AG04450 (cell line): ENCODE data around the gene ZDHHC5. TPM values are rescaled to one million over a fixed set of nuclear protein-coding genes. Genes with fewer than 3 reads are reported as not detected.
"Not testable (repeated sequence)": the region's sequence is repeated elsewhere in the genome, so short reads cannot be mapped to it uniquely, and the experiment has no call there.

Source experiments
- CTCF ChIA-PET: fragments of 300-600, 350-600 bp; formaldehyde crosslinking; extraction: SDS; loops from one replicate; lab custom pipeline; 2022; ENCODE audit warnings: antibody characterized with exemption, inconsistent platforms; lab: Charles Lee
- POLR2A ChIA-PET: fragments of 350-600 bp; formaldehyde crosslinking; extraction: SDS; loops from one replicate; lab custom pipeline; 2021; ENCODE audit warnings: antibody characterized with exemption, inconsistent platforms; lab: Yijun Ruan, JAX
- DNase-seq: peaks from one replicate; pipeline ENCODE4 v3.0.0-alpha.2; 2011; ENCODE audit warnings: low read depth, low spot score
- H3K27ac ChIP-seq: one replicate; pipeline ENCODE4 v1.5.1; 2012; ENCODE audit warnings: low read depth, low read length, control low read depth
- H3K27me3 ChIP-seq: one replicate; pipeline ENCODE4 v1.6.0; 2012; ENCODE audit warnings: low read length; ENCODE audit not compliant: control insufficient read depth, insufficient read depth
- H3K4me3 ChIP-seq: 2 replicates; pipeline ENCODE4 v1.5.1; 2011; ENCODE audit warnings: mild to moderate bottlenecking, low read depth, low read length, control low read depth
- H3K9me3 ChIP-seq: 2 replicates; pipeline ENCODE4 v1.5.1; 2012; ENCODE audit warnings: low read length; ENCODE audit not compliant: control insufficient read depth, insufficient read depth
- polyA plus RNA-seq: library from polyadenylated mRNA; depleted of rRNA; stranded (reverse); fragments of >200 nt; gene quantifications from 2 replicates; pipeline ENCODE4 v1.2.3, GENCODE V29; 2011
- TF ChIP-seq, protein P1 (sequence below): IDR thresholded peaks from 2 replicates; pipeline ENCODE4 v1.5.1; 2011; ENCODE audit warnings: low read depth, low read length, control low read depth, inconsistent platforms

ZDHHC5 gene
- polyA plus RNA-seq, 1 experiment: 56.7 TPM

DNA sequence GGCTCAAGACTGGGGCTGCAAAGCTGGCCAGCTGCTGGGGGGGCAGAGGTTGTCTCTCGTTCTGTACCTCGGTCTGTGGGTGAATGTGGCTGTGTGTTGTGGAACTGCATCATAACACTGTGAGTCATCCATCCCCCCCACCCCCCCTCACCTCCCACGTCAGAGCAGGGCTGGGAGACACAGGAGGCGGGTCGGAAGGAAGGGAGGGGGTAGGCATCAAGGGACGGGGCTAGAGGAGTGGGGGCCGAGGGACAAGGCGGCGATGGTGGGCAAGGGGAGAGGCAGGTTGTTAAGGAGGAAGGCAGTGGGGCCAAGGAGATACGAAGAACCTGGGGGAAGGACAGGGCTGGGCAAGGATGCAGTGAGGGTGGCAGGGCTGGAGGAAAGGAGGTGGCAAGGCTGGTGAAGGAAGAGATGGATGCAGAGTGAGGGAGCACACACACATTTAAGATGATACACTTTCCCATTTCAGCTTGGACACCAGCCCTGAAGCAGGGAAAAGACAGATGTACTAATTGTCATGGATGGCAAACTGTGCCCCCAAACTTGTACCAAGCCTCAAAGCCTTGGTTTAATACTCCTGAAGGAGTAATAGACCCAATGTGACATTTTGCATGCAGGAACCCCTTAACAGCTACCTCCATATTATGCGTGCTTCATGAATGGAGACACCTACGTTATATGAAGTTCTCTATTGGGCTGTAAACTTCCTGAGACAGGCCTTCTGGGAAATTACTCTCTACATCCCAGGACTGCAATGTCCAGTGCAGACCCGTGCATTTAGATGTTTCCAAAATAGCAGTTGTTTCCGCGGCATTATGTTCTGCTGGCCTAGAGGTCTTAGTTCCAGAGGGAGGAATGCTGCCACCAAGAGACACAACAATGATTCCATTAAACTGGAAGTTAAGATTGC lies 17.8 kb upstream of the ZDHHC5 start, which contains the start of gene YPEL4:
Gene YPEL4 (minus strand): TSS at position 87 of the 913 bp plus-strand sequence. CDS start 2,805 bp downstream, outside the sequence.
- CTCF ChIA-PET: interaction anchor here (1.0 kb wide), 1 partner anchor 9 kb away, joined by 3 read pairs; no protein-coding TSS in a partner anchor
- TF ChIP-seq, protein P1, sequence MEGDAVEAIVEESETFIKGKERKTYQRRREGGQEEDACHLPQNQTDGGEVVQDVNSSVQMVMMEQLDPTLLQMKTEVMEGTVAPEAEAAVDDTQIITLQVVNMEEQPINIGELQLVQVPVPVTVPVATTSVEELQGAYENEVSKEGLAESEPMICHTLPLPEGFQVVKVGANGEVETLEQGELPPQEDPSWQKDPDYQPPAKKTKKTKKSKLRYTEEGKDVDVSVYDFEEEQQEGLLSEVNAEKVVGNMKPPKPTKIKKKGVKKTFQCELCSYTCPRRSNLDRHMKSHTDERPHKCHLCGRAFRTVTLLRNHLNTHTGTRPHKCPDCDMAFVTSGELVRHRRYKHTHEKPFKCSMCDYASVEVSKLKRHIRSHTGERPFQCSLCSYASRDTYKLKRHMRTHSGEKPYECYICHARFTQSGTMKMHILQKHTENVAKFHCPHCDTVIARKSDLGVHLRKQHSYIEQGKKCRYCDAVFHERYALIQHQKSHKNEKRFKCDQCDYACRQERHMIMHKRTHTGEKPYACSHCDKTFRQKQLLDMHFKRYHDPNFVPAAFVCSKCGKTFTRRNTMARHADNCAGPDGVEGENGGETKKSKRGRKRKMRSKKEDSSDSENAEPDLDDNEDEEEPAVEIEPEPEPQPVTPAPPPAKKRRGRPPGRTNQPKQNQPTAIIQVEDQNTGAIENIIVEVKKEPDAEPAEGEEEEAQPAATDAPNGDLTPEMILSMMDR: no peak

DNA sequence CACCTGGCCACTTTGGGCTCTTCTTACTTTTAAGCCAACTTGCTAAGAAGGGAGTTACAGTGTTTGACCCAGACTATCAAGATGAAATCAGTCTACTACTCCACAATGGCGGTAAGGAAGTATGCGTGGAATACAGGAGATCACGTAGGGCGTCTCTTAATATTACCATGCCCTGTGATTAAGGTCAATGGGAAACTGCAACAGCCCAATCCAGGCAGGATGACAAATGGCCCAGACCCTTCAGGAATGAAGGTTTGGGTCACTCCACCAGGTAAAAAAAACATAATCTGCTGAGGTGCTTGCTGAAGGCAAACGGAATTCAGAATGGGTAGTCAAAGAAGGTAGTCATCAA lies 17.2 kb upstream of the ZDHHC5 start:
- no peaks in the 10 kb centered on the region; the same call in 1 of the 2 replicates for H3K9me3 ChIP-seq
- TF ChIP-seq, protein P1: no peak
- ChIA-PET POLR2A (no interaction called here), CTCF (interaction anchor here (0.6 kb wide), 1 partner anchor 192 kb away, joined by 4 read pairs; no protein-coding TSS in a partner anchor)
- peaks cover 21% of the 10 kb centered on the region for H3K27me3 ChIP-seq
- no peak overlapping the region for H3K27ac ChIP-seq
- H3K4me3 ChIP-seq: no peak overlapping the region
- DNase-seq: no peak

More for the DNA sequence above, 17.8 kb upstream of the ZDHHC5 start, which contains the start of gene YPEL4:
- H3K9me3 ChIP-seq: no peaks in the 10 kb centered on the region; the same call in 1 of the 2 replicates
- peaks cover 21% of the 10 kb centered on the region for H3K27me3 ChIP-seq
- no peak within 1 kb of the TSS for H3K27ac ChIP-seq
- POLR2A ChIA-PET: interaction anchor here (1.8 kb wide), 1 partner anchor 10 kb away, joined by 8 read pairs; no protein-coding TSS in a partner anchor
- DNase-seq: peak; percentile 50
- H3K4me3 ChIP-seq: peak within 1 kb of the TSS; percentile 69

DNA sequence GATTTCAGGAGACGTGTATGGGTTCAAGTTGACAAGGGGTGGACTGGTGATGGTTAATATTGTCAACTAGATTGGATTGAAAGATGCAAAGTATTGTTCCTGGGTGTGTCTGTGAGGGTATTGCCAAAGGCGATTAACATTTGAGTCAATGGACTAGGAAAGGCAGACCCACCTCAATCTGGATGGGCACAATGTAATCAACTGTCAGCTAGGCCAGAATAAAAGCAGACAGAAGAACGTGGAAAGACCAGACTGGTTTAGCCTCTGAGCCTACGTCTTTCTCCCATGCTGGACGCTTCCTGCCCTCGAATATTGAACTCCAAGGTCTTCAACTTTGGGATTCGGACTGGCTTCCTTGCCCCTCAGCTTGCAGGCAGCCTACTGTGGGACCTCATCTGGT lies 16.5 kb upstream of the ZDHHC5 start:
- H3K4me3 ChIP-seq: no peak overlapping the region
- CTCF ChIA-PET: interaction anchor here (0.6 to 1.2 kb wide), 3 partner anchors 83 to 193 kb away, joined by 3 to 4 read pairs (median 3); no protein-coding TSS in a partner anchor
- no peak overlapping the region for H3K27ac ChIP-seq
- DNase-seq: no peak
- no peaks in the 10 kb centered on the region; the same call in 1 of the 2 replicates for H3K9me3 ChIP-seq
- POLR2A ChIA-PET: interaction anchor here (1.7 kb wide), 1 partner anchor 11 kb away, joined by 5 read pairs; no protein-coding TSS in a partner anchor
- peaks cover 14% of the 10 kb centered on the region for H3K27me3 ChIP-seq
- TF ChIP-seq, protein P1: no peak

DNA sequence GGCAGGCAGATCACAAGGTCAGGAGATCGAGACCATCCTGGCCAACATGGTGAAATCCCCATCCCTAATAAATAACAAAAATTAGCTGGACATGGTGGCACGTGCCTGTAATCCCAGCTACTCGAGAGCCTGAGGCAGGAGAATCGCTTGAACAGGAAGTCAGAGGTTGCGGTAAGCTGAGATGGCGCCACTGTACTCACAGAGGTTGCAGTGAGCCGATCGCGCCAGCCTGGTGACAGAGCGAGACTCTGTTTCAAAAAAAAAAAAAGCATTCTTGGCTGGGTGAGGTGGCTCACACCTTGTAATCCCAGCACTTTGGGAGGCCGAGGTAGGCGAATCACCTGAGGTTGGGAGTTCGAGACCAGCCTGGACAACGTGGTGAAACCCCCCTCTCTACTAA lies 15.7 kb upstream of the ZDHHC5 start:
- ChIA-PET POLR2A (interaction anchor here (0.6 to 1.7 kb wide), 3 partner anchors 11 to 194 kb away, joined by 3 to 5 read pairs (median 4); no protein-coding TSS in a partner anchor), CTCF (interaction anchor here (0.9 to 1.2 kb wide), 3 partner anchors 8 to 194 kb away, joined by 3 read pairs; no protein-coding TSS in a partner anchor)
- DNase-seq: not testable (repeated sequence)

DNA sequence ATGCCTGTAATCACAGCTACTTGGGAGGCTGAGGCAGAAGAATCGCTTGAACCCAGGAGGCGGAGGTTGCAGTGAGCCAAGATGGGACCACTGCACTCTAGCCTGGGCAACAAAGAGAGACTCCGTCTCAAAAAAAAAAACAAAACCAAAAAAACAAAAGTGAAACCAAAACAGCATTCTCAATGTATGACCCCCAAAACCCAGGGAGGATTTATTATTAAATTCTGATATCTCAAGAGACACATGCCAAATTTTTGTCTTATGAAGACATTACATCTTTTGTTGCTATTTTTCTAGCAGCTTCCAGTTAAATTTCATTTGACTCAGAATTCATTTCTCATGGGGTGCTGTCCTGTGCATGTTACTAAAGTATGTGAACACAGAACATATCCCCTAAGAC lies 15.3 kb upstream of the ZDHHC5 start:
- CTCF ChIA-PET: interaction anchor here (1.1 kb wide), 2 partner anchors 9 to 125 kb away, joined by 3 read pairs; no protein-coding TSS in a partner anchor
- peaks cover 5% of the 10 kb centered on the region for H3K27me3 ChIP-seq
- H3K9me3 ChIP-seq: no peaks in the 10 kb centered on the region
- TF ChIP-seq, protein P1: no peak
- DNase-seq: no peak
- H3K4me3 ChIP-seq: no peak overlapping the region
- POLR2A ChIA-PET: interaction anchor here (1.7 kb wide), 1 partner anchor 12 kb away, joined by 5 read pairs; no protein-coding TSS in a partner anchor
- H3K27ac ChIP-seq: no peak overlapping the region

More for the DNA sequence above, 15.7 kb upstream of the ZDHHC5 start:
- not testable (repeated sequence) for H3K27ac ChIP-seq, H3K4me3 ChIP-seq, H3K9me3 ChIP-seq, H3K27me3 ChIP-seq
